Measurements from ENCODE around the gene POLR2M.

The POLR2M gene

GRCh38 chr15:57706405-57707209, at the start of gene POLR2M:
TSS of gene POLR2M (plus strand) at chr15:57706714. CDS start at chr15:57706843, 129 bp downstream.
- peak; percentile 78 to 85 for DNase-seq (ENCODE audit: low read depth in 1 of 2, low spot score in 1 of 2)

GRCh38 chr15:57657619-57658018, 48.9 kb upstream of the POLR2M start:
- no peak for DNase-seq (ENCODE audit: low read depth in 1 of 2, low spot score in 1 of 2)

- DNase-seq (ENCODE audit: low read depth in 1 of 2, low spot score in 1 of 2), result no peak
Measured at GRCh38 chr15:57662091-57662744, 44.3 kb upstream of the POLR2M start.

GRCh38 chr15:57662802-57663201, 43.7 kb upstream of the POLR2M start:
- no peak for DNase-seq (ENCODE audit: low read depth in 1 of 2, low spot score in 1 of 2)

- DNase-seq (ENCODE audit: low read depth in 1 of 2, low spot score in 1 of 2), result no peak
Measured at GRCh38 chr15:57663262-57663661, 43.3 kb upstream of the POLR2M start.

GRCh38 chr15:57665194-57665593, 41.3 kb upstream of the POLR2M start:
- DNase-seq (ENCODE audit: low read depth in 1 of 2, low spot score in 1 of 2), result no peak

GRCh38 chr15:57665939-57666338, 40.6 kb upstream of the POLR2M start:
- DNase-seq (ENCODE audit: low read depth in 1 of 2, low spot score in 1 of 2), result no peak

- no peak for DNase-seq (ENCODE audit: low read depth in 1 of 2, low spot score in 1 of 2)
Measured at GRCh38 chr15:57667171-57667849, 39.2 kb upstream of the POLR2M start.

- DNase-seq (ENCODE audit: low read depth in 1 of 2, low spot score in 1 of 2), result no peak
Measured at GRCh38 chr15:57668016-57668415, 38.5 kb upstream of the POLR2M start.

GRCh38 chr15:57671636-57672035, 34.9 kb upstream of the POLR2M start:
- DNase-seq (ENCODE audit: low read depth in 1 of 2, low spot score in 1 of 2), result no peak

- DNase-seq (ENCODE audit: low read depth in 1 of 2, low spot score in 1 of 2), result no peak
Measured at GRCh38 chr15:57675481-57676181, 30.9 kb upstream of the POLR2M start.

- no peak for DNase-seq (ENCODE audit: low read depth in 1 of 2, low spot score in 1 of 2)
Measured at GRCh38 chr15:57676585-57676984, 29.9 kb upstream of the POLR2M start.

- no peak for DNase-seq (ENCODE audit: low read depth in 1 of 2, low spot score in 1 of 2)
Measured at GRCh38 chr15:57677204-57677603, 29.3 kb upstream of the POLR2M start.

GRCh38 chr15:57680021-57680420, 26.5 kb upstream of the POLR2M start:
- no peak for DNase-seq (ENCODE audit: low read depth in 1 of 2, low spot score in 1 of 2)

GRCh38 chr15:57681011-57681410, 25.5 kb upstream of the POLR2M start:
- DNase-seq (ENCODE audit: low read depth in 1 of 2, low spot score in 1 of 2), result no peak

GRCh38 chr15:57683481-57683880, 23.0 kb upstream of the POLR2M start:
- DNase-seq (ENCODE audit: low read depth in 1 of 2, low spot score in 1 of 2), result no peak

- no peak for DNase-seq (ENCODE audit: low read depth in 1 of 2, low spot score in 1 of 2)
Measured at GRCh38 chr15:57684491-57685151, 21.9 kb upstream of the POLR2M start.

GRCh38 chr15:57685306-57686095, 21.0 kb upstream of the POLR2M start:
- no peak for DNase-seq (ENCODE audit: low read depth in 1 of 2, low spot score in 1 of 2)

GRCh38 chr15:57686657-57687056, 19.9 kb upstream of the POLR2M start:
- no peak for DNase-seq (ENCODE audit: low read depth in 1 of 2, low spot score in 1 of 2)

GRCh38 chr15:57690341-57690966, 16.1 kb upstream of the POLR2M start:
- DNase-seq (ENCODE audit: low read depth in 1 of 2, low spot score in 1 of 2), result no peak
